ENCODE data around the gene FZR1. TPM values are rescaled to one million over a fixed set of nuclear protein-coding genes. Genes with fewer than 3 reads are reported as not detected.
A peak's percentile ranks its signal among the peaks of the same experiment; 100 is the strongest.

Gene FZR1
- total and polyA plus RNA-seq, 2 of the 8 experiments (the other 6 are each of a cell fraction or from before 2014, with no cell fraction given): 21.6 to 35.5 TPM

DNA sequence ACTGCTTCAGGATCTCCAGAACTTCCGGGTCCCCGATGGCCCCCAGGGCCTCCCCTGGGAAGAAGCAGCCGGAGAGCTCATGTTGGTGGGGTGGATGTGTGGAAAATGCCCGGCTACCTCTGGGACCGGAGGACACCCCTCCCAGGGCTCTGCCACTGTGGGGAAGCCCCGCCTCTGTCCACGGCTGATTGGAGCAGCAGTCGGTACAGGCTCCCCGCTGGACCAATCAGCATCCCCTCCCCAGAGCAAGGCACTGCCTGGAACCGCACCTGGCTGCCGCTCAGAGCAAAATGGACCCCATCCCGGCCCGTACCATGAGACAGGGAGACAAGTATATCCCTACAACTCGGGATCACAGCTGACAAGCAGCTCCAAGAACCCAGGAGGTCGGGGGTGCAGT, 12.1 kb upstream of the FZR1 start:
- H2BK12ac ChIP-seq (ENCODE audit: low read depth, low read length): no peak overlapping the region
- no peak overlapping the region for H3K18ac ChIP-seq (ENCODE audit: extremely low read depth, low read length)
- H3K9ac ChIP-seq (replicated peaks in 1 of 4; ENCODE audit: extremely low read depth in 1 of 4, low read depth in 3 of 4, low read length in 3 of 4): no peak overlapping the region
- H2BK5ac ChIP-seq (ENCODE audit: low read depth, low read length): no peak overlapping the region
- H2AFZ ChIP-seq (ENCODE audit: low read length): no peak overlapping the region
- no peak overlapping the region for H3K23ac ChIP-seq (ENCODE audit: insufficient read length)
- no peak overlapping the region for H2AK5ac ChIP-seq (ENCODE audit: low read depth, low read length)
- no peaks in the 10 kb centered on the region; the same call in 1 of the 2 replicates for H3K23me2 ChIP-seq (ENCODE audit: low read depth, low read length)
- WGBS, 2 experiments (ENCODE audit: extremely low coverage in 1 of 2, insufficient coverage in 1 of 2, insufficient read length in 1 of 2, insufficient replicate concordance in 2 of 2, low coverage in 1 of 2, low lambda C conversion rate in 2 of 2, missing lambda C conversion rate in 1 of 2): 84% methylated on average over 15 of the region's 15 CpGs; no CpG with 5 or more reads in 1 of the 2 experiments
- H2BK20ac ChIP-seq (ENCODE audit: low read length): no peak overlapping the region
- no peaks in the 10 kb centered on the region for H3K9me3 ChIP-seq (ENCODE audit: insufficient read depth in 2 of 2, low read depth in 1 of 2, low read length in 1 of 2)
- no peak overlapping the region for H2BK15ac ChIP-seq (ENCODE audit: low read length)
- H4K91ac ChIP-seq (replicated peaks; ENCODE audit: insufficient read length, low read length): no peak overlapping the region
- H3K36me3 ChIP-seq (ENCODE audit: control insufficient read depth in 2 of 4, insufficient read depth in 4 of 4, low read length in 3 of 4): peaks cover 4 to 30% (median 16%) of the 10 kb centered on the region in 4 experiments; a peak in 7 of 8 replicates
- TF ChIP-seq SIX5 (IDR thresholded peaks at IDR 0.05; ENCODE audit: low read depth, low read length) (no peak), SP1 (IDR thresholded peaks at IDR 0.05; ENCODE audit: low read depth, low read length) (peak; percentile 97), SAP30 (IDR thresholded peaks at IDR 0.05; ENCODE audit: insufficient read depth, insufficient replicate concordance, low read length) (no peak), SP2 (IDR thresholded peaks at IDR 0.05; ENCODE audit: low read length) (peak; percentile 62), YY1 (IDR thresholded peaks at IDR 0.05; ENCODE audit: low read depth, low read length) (peak; percentile 59; the same call in 1 of the 2 replicates), PHF8 (conservative IDR thresholded peaks at IDR 0.05; ENCODE audit: low read depth, low read length) (no peak), GTF2F1 (IDR thresholded peaks at IDR 0.05; ENCODE audit: borderline replicate concordance, low read depth, low read length) (no peak), CHD2 (IDR thresholded peaks at IDR 0.05; ENCODE audit: low read length) (peak; percentile 87)
- TF ChIP-seq, protein P1, sequence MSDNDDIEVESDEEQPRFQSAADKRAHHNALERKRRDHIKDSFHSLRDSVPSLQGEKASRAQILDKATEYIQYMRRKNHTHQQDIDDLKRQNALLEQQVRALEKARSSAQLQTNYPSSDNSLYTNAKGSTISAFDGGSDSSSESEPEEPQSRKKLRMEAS (IDR thresholded peaks at IDR 0.05): no peak
- no peak overlapping the region for H3K4me2 ChIP-seq (ENCODE audit: insufficient read depth in 1 of 2, low read depth in 2 of 2, low read length in 2 of 2)
- H3K56ac ChIP-seq (replicated peaks; ENCODE audit: insufficient read length, low read depth, low read length): no peak overlapping the region
- H3K4me3 ChIP-seq (ENCODE audit: extremely low read depth in 1 of 4, insufficient read depth in 2 of 4, low read depth in 3 of 4, low read length in 4 of 4): no peak overlapping the region
- CTCF ChIA-PET (ENCODE audit: partially characterized antibody): interaction anchor here (1.1 to 2.5 kb wide), 2 partner anchors 10 to 21 kb away, joined by 3 to 30 read pairs; partner anchors contain the start of gene SMIM44
- no peak overlapping the region for H3K4ac ChIP-seq (replicated peaks; ENCODE audit: insufficient read length, low read depth, low read length)
- FAIRE-seq (no peak), DNase-seq (ENCODE audit: low read depth in 1 of 2, low spot score in 2 of 2) (peak in 1 of 2 experiments; percentile 88)
- H3K4me1 ChIP-seq (replicated peaks in 1 of 4; ENCODE audit: control insufficient read depth in 3 of 4, insufficient read depth in 4 of 4, low read length in 3 of 4): no peaks in the 10 kb centered on the region
- H2BK120ac ChIP-seq (replicated peaks; ENCODE audit: low read depth, low read length): no peak overlapping the region
- POLR2A ChIA-PET (ENCODE audit: partially characterized antibody): interaction anchor here (0.7 to 2.2 kb wide), 6 partner anchors 8 to 203 kb away, joined by 3 to 10 read pairs (median 7); partner anchors contain the start of gene SMIM44
- no peak overlapping the region for H4K8ac ChIP-seq (ENCODE audit: extremely low read depth, insufficient read depth, low read length)
- no peak overlapping the region for H4K5ac ChIP-seq (ENCODE audit: insufficient read length, low read depth, low read length)
- H3K79me1 ChIP-seq (ENCODE audit: low read depth, low read length): no peaks in the 10 kb centered on the region; the same call in none of the 2 replicates
- H3K27me3 ChIP-seq (replicated peaks in 1 of 4; ENCODE audit: control insufficient read depth in 3 of 4, extremely low read depth in 1 of 4, insufficient read depth in 3 of 4, low read length in 3 of 4): no peaks in the 10 kb centered on the region
- no peak overlapping the region; the same call in 1 of the 2 replicates for H3K27ac ChIP-seq (ENCODE audit: low read depth, low read length)
- H3K79me2 ChIP-seq (ENCODE audit: control insufficient read depth in 1 of 2, insufficient read depth in 2 of 2, low read length in 2 of 2): peaks cover 0 to 17% of the 10 kb centered on the region in 2 experiments; a peak in 2 of 4 replicates
- no peak overlapping the region for H3K14ac ChIP-seq (ENCODE audit: insufficient read length)
- peaks cover 1 to 8% of the 10 kb centered on the region in 2 experiments for H4K20me1 ChIP-seq (replicated peaks in 1 of 2; ENCODE audit: control insufficient read depth in 1 of 2, insufficient read depth in 2 of 2, low read length in 2 of 2)
